ENCODE measurements around the gene ZNF324.
"Not testable (repeated sequence)": the region's sequence is repeated elsewhere in the genome, so short reads cannot be mapped to it uniquely, and the experiment has no call there.

Gene ZNF324

DNA sequence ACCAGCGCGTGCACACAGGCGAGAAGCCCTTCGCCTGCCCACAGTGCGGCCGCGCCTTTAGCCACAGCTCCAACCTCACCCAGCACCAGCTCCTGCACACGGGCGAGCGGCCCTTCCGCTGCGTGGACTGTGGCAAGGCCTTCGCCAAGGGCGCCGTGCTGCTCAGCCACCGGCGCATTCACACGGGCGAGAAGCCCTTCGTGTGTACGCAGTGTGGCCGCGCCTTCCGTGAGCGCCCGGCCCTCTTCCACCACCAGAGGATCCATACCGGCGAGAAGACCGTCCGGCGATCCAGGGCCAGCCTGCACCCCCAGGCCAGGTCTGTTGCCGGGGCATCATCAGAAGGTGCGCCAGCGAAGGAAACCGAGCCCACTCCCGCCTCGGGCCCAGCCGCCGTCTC lies 4.9 kb downstream of the ZNF324 start:
- DNase-seq (ENCODE audit: low spot score), result no peak

DNA sequence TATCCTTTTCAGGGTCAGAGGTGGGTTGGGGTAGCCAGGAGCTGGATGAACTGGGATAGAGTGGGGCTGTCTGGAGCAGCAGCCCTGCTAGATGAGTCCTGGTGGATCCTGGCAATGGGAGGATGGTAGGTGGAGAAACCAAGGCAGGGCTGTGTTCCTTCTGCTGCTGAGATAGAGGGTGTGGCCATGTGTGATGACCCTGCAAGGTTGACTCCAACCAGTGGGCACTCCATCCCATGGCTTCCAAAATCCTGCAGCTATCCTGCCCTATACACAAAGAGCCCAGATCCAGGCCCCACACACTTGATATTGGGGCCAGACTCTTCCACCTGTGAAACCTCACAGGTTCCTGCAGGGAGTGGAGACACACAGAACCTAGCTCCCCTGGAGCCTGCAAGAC lies 6.9 kb downstream of the ZNF324 start:
- DNase-seq (ENCODE audit: low spot score), result no peak

DNA sequence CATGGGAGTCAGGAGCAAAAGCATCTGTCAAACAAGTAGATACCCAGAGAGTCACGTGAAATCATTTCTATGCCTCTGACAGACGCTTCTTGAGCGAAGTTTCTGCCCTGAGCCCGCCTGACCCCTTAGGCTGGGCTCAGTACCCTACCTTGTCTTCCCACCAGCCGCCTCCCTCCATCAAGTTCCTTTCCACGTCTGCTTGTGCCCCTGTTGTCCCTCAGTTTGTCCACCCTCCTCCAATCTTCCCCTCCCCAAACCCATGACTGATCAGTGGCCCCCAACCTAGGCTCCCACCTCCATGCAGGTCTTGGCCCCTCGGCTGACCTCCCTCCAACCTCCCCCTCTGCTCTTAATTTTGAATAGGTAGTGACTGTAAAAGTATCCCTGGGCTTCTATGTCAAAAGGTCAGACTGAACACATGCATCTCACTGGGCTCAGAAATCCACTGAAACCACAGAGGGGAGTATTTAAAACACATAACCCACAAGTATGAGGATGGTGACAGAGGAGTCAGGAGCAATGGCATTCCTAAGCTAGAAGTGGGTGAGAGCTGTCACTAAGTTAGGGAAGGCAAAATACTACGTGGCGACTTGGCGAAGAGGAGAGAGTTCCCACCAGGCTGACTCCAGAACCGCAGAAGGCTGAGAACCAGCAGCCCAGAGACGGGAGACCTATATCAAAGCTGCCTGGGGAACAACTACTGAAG lies 7.6 kb downstream of the ZNF324 start:
- DNase-seq (ENCODE audit: low spot score), result no peak

DNA sequence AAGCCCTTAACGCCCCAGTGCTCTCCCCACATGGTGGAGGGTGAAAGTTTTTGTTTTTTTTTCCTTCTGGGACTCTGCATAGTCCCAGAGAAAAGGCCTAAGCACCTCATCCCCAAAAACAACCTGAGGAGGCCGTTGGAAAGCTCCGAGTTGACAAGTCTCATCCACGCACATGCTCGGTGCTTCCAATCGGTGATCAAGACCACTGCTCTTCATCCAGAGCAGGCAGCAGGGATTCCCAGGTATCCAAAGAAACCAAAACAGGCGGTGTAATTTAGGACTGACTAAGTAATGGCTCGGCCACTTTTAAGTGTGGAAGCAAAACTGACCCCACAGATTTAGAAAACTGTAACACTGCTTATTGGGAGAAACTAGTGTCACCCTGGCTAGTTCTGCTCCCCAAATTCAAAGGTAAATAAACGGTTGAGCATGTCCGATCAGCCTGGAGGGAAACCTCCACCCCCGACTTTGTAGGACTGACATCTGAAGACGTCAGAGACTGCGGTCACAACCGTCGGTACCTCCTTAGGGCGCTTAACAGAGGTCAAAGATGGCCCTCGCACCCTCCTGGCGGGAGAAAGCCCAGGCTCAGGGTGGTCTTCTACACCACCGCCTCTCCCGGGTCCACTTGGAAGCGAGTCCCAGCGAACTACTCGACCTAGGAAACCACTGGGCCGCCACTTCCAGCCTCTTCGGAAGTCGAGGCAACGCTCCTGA lies 8.3 kb downstream of the ZNF324 start:
- DNase-seq (ENCODE audit: low spot score), result no peak

- peak; percentile 96 for DNase-seq (ENCODE audit: low spot score)
Observed at GRCh38 chr19:58475714-58476497, 9.0 kb downstream of the ZNF324 start, which contains the start of gene ZNF446. Gene ZNF446, plus strand, starts transcription at chr19:58476352. Its CDS starts 867 bp downstream, at chr19:58477219.

DNA sequence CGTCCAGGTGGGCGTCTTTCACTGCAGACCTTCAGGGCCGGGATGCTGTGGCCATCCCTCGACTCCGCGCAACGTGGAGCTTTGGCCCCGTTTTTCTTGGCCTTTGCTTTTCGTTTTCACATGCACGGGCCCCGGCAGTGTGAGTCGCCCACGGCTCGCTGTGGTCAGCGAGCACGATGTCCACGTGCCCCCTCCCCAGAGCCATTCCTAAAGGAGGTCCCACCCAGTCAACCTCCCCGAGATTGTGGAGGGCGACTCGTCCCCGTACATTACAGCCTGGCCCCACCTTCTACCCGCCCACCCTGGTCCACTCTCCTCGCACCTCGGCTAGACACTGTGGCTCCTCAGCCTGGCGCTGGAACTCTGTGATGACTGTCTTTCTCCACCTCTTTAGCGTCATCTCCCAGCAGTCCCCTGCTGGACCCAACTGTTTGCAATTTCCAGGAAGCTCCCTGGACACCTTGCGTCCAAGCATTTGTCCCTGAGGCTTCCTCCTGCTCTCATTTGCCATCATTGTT lies 9.7 kb downstream of the ZNF324 start:
- DNase-seq (ENCODE audit: low spot score), result no peak

DNA sequence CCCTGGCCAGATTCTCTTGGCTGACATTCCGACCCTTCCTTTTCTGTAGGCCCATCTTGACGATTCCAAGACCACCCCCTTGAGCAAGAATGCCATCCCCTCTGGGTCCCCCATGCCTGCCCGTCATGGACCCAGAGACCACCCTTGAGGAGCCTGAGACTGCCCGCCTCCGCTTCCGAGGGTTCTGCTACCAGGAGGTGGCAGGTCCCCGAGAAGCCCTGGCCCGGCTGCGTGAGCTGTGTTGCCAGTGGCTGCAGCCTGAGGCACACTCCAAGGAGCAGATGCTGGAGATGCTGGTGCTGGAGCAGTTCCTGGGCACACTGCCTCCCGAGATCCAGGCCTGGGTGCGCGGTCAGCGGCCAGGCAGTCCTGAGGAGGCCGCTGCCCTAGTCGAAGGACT lies 10.2 kb downstream of the ZNF324 start:
- no peak for DNase-seq (ENCODE audit: low spot score)

GRCh38 chr19:58477871-58478270 lies 11.0 kb downstream of the ZNF324 start:
- no peak for DNase-seq (ENCODE audit: low spot score)

- no peak for DNase-seq (ENCODE audit: low spot score)
Observed at GRCh38 chr19:58479303-58479702, 12.4 kb downstream of the ZNF324 start.

DNA sequence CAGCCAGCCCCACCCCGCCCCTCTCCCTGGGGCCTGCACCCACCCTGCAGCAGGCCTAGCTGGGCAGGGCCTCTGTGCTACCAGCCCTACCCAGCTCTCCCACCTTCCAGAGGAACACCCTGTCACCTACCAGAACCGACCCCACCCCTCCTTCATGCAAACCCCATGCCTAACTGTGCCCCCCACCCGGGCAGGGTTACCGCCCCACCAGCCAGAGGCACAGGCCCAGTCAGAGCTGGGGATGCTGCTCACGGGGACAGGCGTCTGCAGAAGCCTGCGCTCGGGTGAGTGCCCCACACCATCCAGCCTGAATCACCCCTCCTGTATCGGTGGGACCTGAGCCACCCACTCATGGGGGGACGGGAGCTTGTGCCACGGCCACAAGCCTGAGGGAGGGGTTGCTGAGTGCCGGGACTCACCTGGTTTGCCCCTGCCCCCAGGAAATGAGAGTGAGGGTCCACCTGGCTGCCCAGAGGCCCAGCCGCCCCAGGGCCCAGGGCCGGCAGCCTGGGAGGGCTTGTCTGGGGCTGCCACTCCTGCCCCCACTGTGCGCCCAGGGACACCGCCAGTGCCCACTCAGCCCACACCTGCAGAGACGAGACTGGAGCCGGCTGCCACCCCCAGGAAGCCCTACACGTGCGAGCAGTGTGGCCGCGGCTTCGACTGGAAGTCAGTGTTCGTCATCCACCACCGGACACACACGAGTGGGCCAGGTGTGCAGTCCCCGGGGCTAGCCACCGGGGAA lies 13.0 kb downstream of the ZNF324 start:
- no peak for DNase-seq (ENCODE audit: low spot score)

DNA sequence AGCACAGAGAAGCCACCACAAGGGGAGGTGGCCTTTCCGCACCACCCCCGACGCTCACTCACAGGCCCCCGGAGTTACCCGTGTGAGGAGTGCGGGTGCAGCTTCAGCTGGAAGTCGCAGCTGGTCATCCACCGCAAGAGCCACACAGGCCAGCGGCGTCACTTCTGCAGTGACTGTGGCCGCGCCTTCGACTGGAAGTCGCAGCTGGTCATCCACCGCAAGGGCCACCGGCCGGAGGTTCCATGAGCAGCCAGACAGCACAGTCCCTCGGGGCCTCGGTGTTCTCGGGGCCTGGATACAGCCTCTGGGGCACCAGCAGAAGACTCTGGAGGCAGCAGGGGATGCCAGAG lies 13.6 kb downstream of the ZNF324 start:
- DNase-seq (ENCODE audit: low spot score), result no peak

DNA sequence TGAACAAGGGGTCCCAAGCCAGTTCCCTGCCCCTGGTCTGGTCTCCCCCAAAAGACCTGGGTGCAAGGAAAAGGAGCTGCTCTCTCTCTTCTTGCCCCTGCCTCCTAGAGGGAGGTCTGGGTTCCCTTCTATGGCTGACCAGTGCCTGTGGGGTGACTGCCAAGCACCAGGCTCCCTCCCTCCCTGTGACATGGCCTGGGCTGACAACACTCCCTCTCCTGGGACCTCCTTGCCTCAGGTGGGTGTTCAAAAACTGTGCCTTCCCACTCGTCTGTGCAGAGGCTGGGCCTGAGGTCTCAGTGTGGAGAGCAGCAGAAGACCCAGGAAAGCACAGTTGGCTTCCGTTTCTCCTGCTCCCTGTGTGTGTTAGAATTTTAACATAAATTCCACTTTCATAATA lies 14.0 kb downstream of the ZNF324 start:
- no peak for DNase-seq (ENCODE audit: low spot score)

- DNase-seq (ENCODE audit: low spot score), result no peak
Observed at GRCh38 chr19:58482372-58482771, 15.5 kb downstream of the ZNF324 start.

DNA sequence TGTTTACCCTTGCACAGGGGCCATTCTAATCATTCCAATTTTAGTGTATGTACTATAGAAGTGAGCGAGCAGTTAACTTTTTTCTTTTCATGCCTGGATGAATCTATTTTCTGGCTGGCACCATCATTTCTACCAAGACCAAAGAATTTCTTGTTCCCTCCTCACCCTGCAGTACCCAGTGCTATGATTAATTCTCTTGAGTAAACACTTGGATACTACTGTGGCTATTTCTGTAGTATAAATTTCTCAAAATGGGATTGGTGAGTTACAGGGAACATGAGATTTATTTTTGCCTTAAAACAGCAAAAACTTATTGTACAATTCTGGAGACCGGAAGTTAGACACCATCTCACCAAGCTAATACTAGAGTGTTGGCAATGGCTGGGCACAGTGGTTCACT lies 16.9 kb downstream of the ZNF324 start:
- DNase-seq (ENCODE audit: low spot score), result no peak

- DNase-seq (ENCODE audit: low spot score), result not testable (repeated sequence)
Observed at GRCh38 chr19:58484349-58484748, 17.5 kb downstream of the ZNF324 start.

- DNase-seq (ENCODE audit: low spot score), result no peak
Observed at GRCh38 chr19:58491393-58491792, 24.5 kb downstream of the ZNF324 start.

DNA sequence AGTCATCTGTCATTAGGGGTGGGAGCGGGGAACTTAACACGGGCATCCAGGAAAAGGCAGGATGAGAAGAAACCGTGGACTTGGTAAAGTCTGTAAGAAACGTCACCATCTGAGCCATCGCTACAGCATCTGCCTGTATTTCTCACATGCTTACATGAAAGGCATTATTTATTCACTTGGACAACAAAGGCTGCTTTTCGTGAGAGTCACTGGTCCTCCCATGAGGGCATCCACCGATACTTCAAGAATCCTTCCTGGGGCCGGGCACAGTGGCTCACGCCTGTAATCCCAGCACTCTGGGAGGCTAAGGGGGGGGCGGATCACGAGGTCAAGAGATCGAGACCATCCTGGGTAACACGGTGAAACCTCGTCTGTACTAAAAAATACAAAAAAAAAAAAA lies 25.4 kb downstream of the ZNF324 start:
- DNase-seq (ENCODE audit: low spot score), result no peak

DNA sequence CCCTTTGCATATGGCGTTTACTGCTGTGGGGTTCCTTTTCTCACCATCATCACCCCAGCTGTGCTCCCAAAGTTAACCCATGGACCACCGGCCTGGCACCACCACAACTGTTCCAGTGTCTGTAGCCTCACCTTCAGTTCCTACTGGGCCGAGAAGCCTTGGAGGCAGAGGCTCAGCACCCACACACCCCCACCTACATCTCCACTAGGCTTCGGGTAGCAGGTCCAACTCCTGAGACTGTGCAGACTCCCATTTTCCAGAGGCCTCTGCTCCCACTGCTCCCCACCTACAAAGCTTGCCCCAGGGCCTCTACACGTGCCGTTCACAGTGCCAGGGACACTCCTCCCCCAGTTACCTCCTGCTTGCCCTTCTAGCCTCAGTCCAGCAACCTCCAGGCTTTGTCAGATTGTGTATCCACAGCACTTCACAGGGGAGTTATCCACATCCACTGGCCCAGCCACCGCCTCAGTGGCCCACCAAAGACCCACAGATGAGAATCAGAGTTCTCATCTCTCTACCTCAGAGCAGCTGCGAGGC lies 30.8 kb downstream of the ZNF324 start:
- no peak for DNase-seq (ENCODE audit: low spot score)

- DNase-seq (ENCODE audit: low spot score), result no peak
Observed at GRCh38 chr19:58498316-58499020, 31.6 kb downstream of the ZNF324 start.

- peak; percentile 96 for DNase-seq (ENCODE audit: low spot score)
Observed at GRCh38 chr19:58499021-58499927, 32.4 kb downstream of the ZNF324 start.

Data from CD4-positive, alpha-beta T cell treated with Interleukin-2 at 100 ng/mL for 4 hours (primary cell).